ENCODE results near the gene MRPS27.

The MRPS27 gene

GRCh38 chr5:72364171-72364570 lies 44.1 kb upstream of the MRPS27 start:
- TF ChIP-seq CTCF (IDR thresholded peaks at IDR 0.05; ENCODE audit: extremely low read depth, missing control alignments) = no peak
- DNase-seq (ENCODE audit: low spot score) = no peak

- TF ChIP-seq CTCF (IDR thresholded peaks at IDR 0.05; ENCODE audit: extremely low read depth, missing control alignments) = no peak
Measured at GRCh38 chr5:72363166-72363802, 43.2 kb upstream of the MRPS27 start.

GRCh38 chr5:72359886-72360285 lies 39.8 kb upstream of the MRPS27 start:
- no peak for DNase-seq (ENCODE audit: low spot score)
- TF ChIP-seq CTCF (IDR thresholded peaks at IDR 0.05; ENCODE audit: extremely low read depth, missing control alignments) = no peak

More at GRCh38 chr5:72363166-72363802, 43.2 kb upstream of the MRPS27 start:
- DNase-seq (ENCODE audit: low spot score) = no peak

GRCh38 chr5:72358925-72359324 lies 38.9 kb upstream of the MRPS27 start:
- TF ChIP-seq CTCF (IDR thresholded peaks at IDR 0.05; ENCODE audit: extremely low read depth, missing control alignments) = no peak
- no peak for DNase-seq (ENCODE audit: low spot score)

GRCh38 chr5:72356361-72356760 lies 36.3 kb upstream of the MRPS27 start:
- no peak for DNase-seq (ENCODE audit: low spot score)
- TF ChIP-seq CTCF (IDR thresholded peaks at IDR 0.05; ENCODE audit: extremely low read depth, missing control alignments) = no peak

- TF ChIP-seq CTCF (IDR thresholded peaks at IDR 0.05; ENCODE audit: extremely low read depth, missing control alignments) = peak; percentile 10
- DNase-seq (ENCODE audit: low spot score) = no peak
Measured at GRCh38 chr5:72355706-72356299, 35.8 kb upstream of the MRPS27 start.

- TF ChIP-seq CTCF (IDR thresholded peaks at IDR 0.05; ENCODE audit: extremely low read depth, missing control alignments) = no peak
- no peak for DNase-seq (ENCODE audit: low spot score)
Measured at GRCh38 chr5:72353046-72353445, 33.0 kb upstream of the MRPS27 start.

Measured in GM20000 (cell line).